Glutamatergic neuron (in vitro differentiated cells): ENCODE results near the gene ZBTB33. TPM values are rescaled to one million over a fixed set of nuclear protein-coding genes. Genes with fewer than 3 reads are reported as not detected.

Experiments used
- DNase-seq: peaks from one replicate; pipeline ENCODE4 v3.0.0; 2022
- H3K27ac Mint-ChIP-seq: one replicate; pipeline ENCODE4 v1.8.0; 2020; ENCODE audit warnings: mild to moderate bottlenecking, mixed read lengths, inconsistent platforms; ENCODE audit not compliant: unreplicated experiment
- H3K27me3 Mint-ChIP-seq: one replicate; pipeline ENCODE4 v1.8.0; 2020; ENCODE audit warnings: mild to moderate bottlenecking, moderate library complexity, mixed read lengths, inconsistent platforms; ENCODE audit not compliant: unreplicated experiment
- H3K36me3 Mint-ChIP-seq: one replicate; pipeline ENCODE4 v1.8.0; 2020; ENCODE audit warnings: mild to moderate bottlenecking, mixed read lengths, inconsistent platforms; ENCODE audit not compliant: unreplicated experiment
- H3K4me1 Mint-ChIP-seq: one replicate; pipeline ENCODE4 v1.8.0; 2020; ENCODE audit warnings: mild to moderate bottlenecking, low read depth, mixed read lengths, inconsistent platforms; ENCODE audit not compliant: unreplicated experiment
- H3K4me3 Mint-ChIP-seq: one replicate; pipeline ENCODE4 v1.8.0; 2020; ENCODE audit warnings: mild to moderate bottlenecking, mixed read lengths, inconsistent platforms; ENCODE audit not compliant: unreplicated experiment
- H3K9me3 Mint-ChIP-seq: one replicate; pipeline ENCODE4 v1.8.0; 2020; ENCODE audit warnings: mild to moderate bottlenecking, moderate library complexity, mixed read lengths, inconsistent platforms; ENCODE audit not compliant: unreplicated experiment
- CTCF ChIP-seq: fragments of 200-600 bp; sonication (generic); IDR thresholded peaks from one replicate; pipeline ENCODE4 v1.5.0; 2021; ENCODE audit not compliant: partially characterized antibody, unreplicated experiment
- total RNA-seq: library from RNA; stranded (reverse); fragmentation: NEBNext Ultra II Directional; extraction: Animal tissue kit (Norgen Biotek cat#: 25700); gene quantifications from one replicate; pipeline ENCODE4 v1.2.1, GENCODE V29; 2021; ENCODE audit not compliant: unreplicated experiment

The ZBTB33 gene
- total RNA-seq, 1 donor from 2014 or later: 24.3 TPM

DNA sequence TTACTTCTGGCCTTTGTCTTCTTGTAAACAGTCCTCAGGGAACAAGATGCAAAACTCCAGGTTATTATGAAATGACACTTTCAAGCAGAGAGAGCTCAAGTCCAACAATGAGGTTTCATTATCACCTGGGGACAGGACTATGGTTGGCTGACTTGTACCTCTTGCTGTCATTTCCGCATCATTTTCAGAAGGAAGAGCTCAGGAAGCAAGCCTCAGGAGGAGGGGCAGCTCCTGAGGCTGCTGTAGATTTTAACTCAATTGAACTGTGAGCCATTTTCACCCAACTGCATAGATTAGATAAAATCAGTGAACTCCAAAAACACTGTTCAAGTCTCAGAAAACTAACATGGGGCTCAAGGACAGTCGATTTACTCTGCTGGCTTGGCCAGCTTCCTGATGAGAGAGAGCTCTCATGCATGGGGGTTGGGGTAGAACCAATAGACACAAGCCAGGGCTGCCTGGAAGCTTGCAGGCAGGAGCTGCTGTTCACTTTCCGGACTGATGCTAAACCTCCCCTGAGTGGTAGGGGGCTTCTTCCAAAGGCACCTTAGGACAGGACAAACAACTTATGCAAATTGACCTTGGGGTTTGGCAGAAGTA lies 37.0 kb downstream of the ZBTB33 start:
- Mint-ChIP-seq H3K4me3 (no peak overlapping the region), H3K27ac (no peak overlapping the region), H3K27me3 (peaks cover 8% of the 10 kb centered on the region), H3K4me1 (peaks cover 4% of the 10 kb centered on the region), H3K36me3 (peaks cover 6% of the 10 kb centered on the region), H3K9me3 (peaks cover 3% of the 10 kb centered on the region)
- no peak for TF ChIP-seq CTCF
- DNase-seq: no peak

GRCh38 chrX:120290107-120290506 lies 39.5 kb downstream of the ZBTB33 start:
- H3K9me3 Mint-ChIP-seq: no peaks in the 10 kb centered on the region
- H3K4me1 Mint-ChIP-seq: peaks cover 4% of the 10 kb centered on the region
- H3K36me3 Mint-ChIP-seq: no peaks in the 10 kb centered on the region
- no peak overlapping the region for H3K27ac Mint-ChIP-seq
- no peak overlapping the region for H3K4me3 Mint-ChIP-seq
- DNase-seq: no peak
- TF ChIP-seq CTCF: no peak
- H3K27me3 Mint-ChIP-seq: peaks cover 5% of the 10 kb centered on the region

DNA sequence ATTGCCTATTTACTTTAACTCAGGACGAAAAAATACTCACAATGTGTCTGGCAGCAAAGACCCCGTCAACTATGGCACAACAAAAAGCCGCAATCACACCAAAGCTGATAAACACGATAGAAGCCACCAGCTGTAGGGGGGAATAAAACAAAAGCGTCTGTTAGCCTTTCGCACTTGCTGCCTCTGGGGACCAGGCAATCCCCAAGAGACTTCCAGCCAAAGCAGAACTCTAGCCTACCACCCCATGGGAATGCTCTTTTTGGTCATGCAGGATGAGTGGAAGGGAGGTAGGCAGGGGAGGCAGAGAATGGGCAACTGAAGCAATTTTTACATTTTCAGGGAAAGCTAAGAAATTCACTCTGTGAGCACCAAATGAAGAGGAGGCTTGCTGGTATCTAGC lies 40.6 kb downstream of the ZBTB33 start:
- no peak for TF ChIP-seq CTCF
- H3K4me3 Mint-ChIP-seq: no peak overlapping the region
- no peak overlapping the region for H3K27ac Mint-ChIP-seq
- peaks cover 4% of the 10 kb centered on the region for H3K4me1 Mint-ChIP-seq
- H3K9me3 Mint-ChIP-seq: no peaks in the 10 kb centered on the region
- peaks cover 2% of the 10 kb centered on the region for H3K27me3 Mint-ChIP-seq
- no peak for DNase-seq
- no peaks in the 10 kb centered on the region for H3K36me3 Mint-ChIP-seq

DNA sequence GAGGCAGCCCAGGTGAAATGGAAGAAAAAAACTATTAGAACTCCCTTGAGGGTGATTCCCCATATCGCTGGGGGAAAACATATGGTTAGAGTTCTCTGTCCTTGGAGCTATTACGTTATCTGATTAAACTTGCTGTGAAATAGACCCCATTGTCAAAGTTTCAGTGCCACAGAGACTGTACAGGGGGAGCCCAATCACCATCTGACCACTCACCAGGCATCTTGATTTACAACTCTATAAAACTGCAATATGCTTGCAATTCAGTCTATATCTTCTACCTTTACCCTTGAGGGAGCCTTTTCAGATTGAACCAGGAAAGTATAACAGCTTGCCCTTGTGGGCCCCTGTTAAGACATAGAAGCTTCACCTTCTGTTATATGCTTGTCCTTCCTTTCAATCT lies 42.4 kb downstream of the ZBTB33 start:
- H3K27me3 Mint-ChIP-seq: peaks cover 2% of the 10 kb centered on the region
- no peak for DNase-seq
- no peaks in the 10 kb centered on the region for H3K9me3 Mint-ChIP-seq
- TF ChIP-seq CTCF: no peak
- no peak overlapping the region for H3K27ac Mint-ChIP-seq
- H3K4me3 Mint-ChIP-seq: no peak overlapping the region
- H3K4me1 Mint-ChIP-seq: no peaks in the 10 kb centered on the region
- no peaks in the 10 kb centered on the region for H3K36me3 Mint-ChIP-seq

GRCh38 chrX:120294651-120295050 lies 44.0 kb downstream of the ZBTB33 start:
- Mint-ChIP-seq H3K27ac (no peak overlapping the region), H3K27me3 (no peaks in the 10 kb centered on the region), H3K36me3 (no peaks in the 10 kb centered on the region), H3K4me1 (no peaks in the 10 kb centered on the region), H3K4me3 (no peak overlapping the region), H3K9me3 (no peaks in the 10 kb centered on the region)
- no peak for DNase-seq
- TF ChIP-seq CTCF: no peak
